ENCODE data around the gene COL18A1.

Gene COL18A1

GRCh38 chr21:45372732-45373355 lies 32.1 kb upstream of the COL18A1 start:
- H3K4me3 ChIP-seq (ENCODE audit: low read depth, low read length), result no peak overlapping the region
- no peak for TF ChIP-seq CTCF (IDR thresholded peaks at IDR 0.05; ENCODE audit: low read depth, low read length)
- no peak for TF ChIP-seq POLR2A (IDR thresholded peaks at IDR 0.05; ENCODE audit: extremely low read depth, insufficient read length)
- TF ChIP-seq MYC (IDR thresholded peaks at IDR 0.05; ENCODE audit: low read depth, low read length), result no peak
- no peak for TF ChIP-seq MAX (IDR thresholded peaks at IDR 0.05; ENCODE audit: low read depth, low read length)
- no peak for DNase-seq (ENCODE audit: low read depth)

GRCh38 chr21:45373991-45374816 lies 30.8 kb upstream of the COL18A1 start:
- DNase-seq (ENCODE audit: low read depth), result no peak
- no peak overlapping the region for H3K4me3 ChIP-seq (ENCODE audit: low read depth, low read length)
- TF ChIP-seq POLR2A (IDR thresholded peaks at IDR 0.05; ENCODE audit: extremely low read depth, insufficient read length) (no peak), CTCF (IDR thresholded peaks at IDR 0.05; ENCODE audit: low read depth, low read length) (no peak), MAX (IDR thresholded peaks at IDR 0.05; ENCODE audit: low read depth, low read length) (no peak), MYC (IDR thresholded peaks at IDR 0.05; ENCODE audit: low read depth, low read length) (no peak)

- TF ChIP-seq MYC (IDR thresholded peaks at IDR 0.05; ENCODE audit: low read depth, low read length), result no peak
- no peak for TF ChIP-seq POLR2A (IDR thresholded peaks at IDR 0.05; ENCODE audit: extremely low read depth, insufficient read length)
- TF ChIP-seq CTCF (IDR thresholded peaks at IDR 0.05; ENCODE audit: low read depth, low read length), result no peak
- TF ChIP-seq MAX (IDR thresholded peaks at IDR 0.05; ENCODE audit: low read depth, low read length), result no peak
- DNase-seq (ENCODE audit: low read depth), result no peak
- H3K4me3 ChIP-seq (ENCODE audit: low read depth, low read length), result no peak overlapping the region
These were observed 30.0 kb upstream of the COL18A1 start for GRCh38 chr21:45374826-45375455.

- peak; percentile 34 for DNase-seq (ENCODE audit: low read depth)
- no peak overlapping the region for H3K4me3 ChIP-seq (ENCODE audit: low read depth, low read length)
- TF ChIP-seq CTCF (IDR thresholded peaks at IDR 0.05; ENCODE audit: low read depth, low read length), result no peak
- TF ChIP-seq POLR2A (IDR thresholded peaks at IDR 0.05; ENCODE audit: extremely low read depth, insufficient read length), result no peak
- no peak for TF ChIP-seq MYC (IDR thresholded peaks at IDR 0.05; ENCODE audit: low read depth, low read length)
- TF ChIP-seq MAX (IDR thresholded peaks at IDR 0.05; ENCODE audit: low read depth, low read length), result no peak
These were observed 28.3 kb upstream of the COL18A1 start for GRCh38 chr21:45376459-45377324.

GRCh38 chr21:45377325-45377709 lies 27.6 kb upstream of the COL18A1 start:
- H3K4me3 ChIP-seq (ENCODE audit: low read depth, low read length), result no peak overlapping the region
- no peak for DNase-seq (ENCODE audit: low read depth)
- TF ChIP-seq CTCF (IDR thresholded peaks at IDR 0.05; ENCODE audit: low read depth, low read length) (no peak), POLR2A (IDR thresholded peaks at IDR 0.05; ENCODE audit: extremely low read depth, insufficient read length) (no peak), MYC (IDR thresholded peaks at IDR 0.05; ENCODE audit: low read depth, low read length) (no peak)

Data from NB4 (cell line).